ENCODE measurements around the gene SEMA4B. TPM values are rescaled to one million over a fixed set of nuclear protein-coding genes. Genes with fewer than 3 reads are reported as not detected.

SEMA4B gene
- total RNA-seq, 1 experiment from 2014 or later: 38.6 TPM

DNA sequence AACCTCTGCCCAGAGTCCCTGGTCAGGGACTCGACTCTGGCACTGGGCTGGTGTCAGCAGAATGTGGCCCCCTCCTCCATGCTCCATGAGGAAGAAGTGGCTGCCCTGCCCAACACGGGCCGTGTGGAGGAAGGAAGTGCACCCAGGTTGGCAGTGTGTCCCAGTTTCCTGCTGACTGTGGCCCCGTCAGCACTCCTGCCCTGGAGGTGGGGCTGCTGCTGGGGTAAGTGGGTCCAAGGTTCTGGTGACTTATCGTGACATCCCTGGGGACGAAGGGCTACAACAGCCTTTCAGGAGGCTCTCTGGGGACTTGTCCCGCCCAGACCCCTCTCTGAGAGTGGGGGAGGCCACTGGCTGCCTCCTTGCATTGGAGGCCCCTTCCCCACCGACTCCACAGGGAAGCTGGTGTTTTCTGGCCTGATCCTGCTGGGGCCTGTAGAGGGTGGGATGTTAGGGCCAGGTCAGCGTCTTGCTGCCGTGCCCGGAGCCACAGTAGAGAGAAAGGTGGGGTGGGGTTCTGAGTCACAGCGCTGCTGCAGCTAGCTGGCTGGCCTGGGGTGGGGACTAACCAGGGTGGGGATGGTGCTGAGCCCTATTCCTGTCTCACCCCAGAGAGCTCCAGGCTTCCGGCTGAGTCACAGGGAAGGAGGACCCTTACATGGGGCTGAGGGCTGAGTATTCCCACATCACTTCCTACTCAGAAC lies 10.5 kb downstream of the SEMA4B start:
- Mint-ChIP-seq H3K36me3 (ENCODE audit: insufficient read depth, unreplicated experiment) (peaks cover 39% of the 10 kb centered on the region), H3K27me3 (ENCODE audit: insufficient read depth, unreplicated experiment) (no peaks in the 10 kb centered on the region), H3K27ac (ENCODE audit: low read depth, unreplicated experiment) (peak overlapping the region; percentile 91), H3K4me3 (ENCODE audit: unreplicated experiment) (peak overlapping the region; percentile 61), H3K9me3 (ENCODE audit: unreplicated experiment) (no peaks in the 10 kb centered on the region), H3K4me1 (ENCODE audit: insufficient read depth, unreplicated experiment) (peaks cover 43% of the 10 kb centered on the region)
- BruUV-seq (replicated peaks): no TSS peak
- POLR2A ChIA-PET: interaction anchor here (0.7 to 7.0 kb wide), 12 partner anchors 9 to 1122 kb away, joined by 3 to 99 read pairs (median 4); partner anchors contain the start of genes CIB1, GDPGP1, NGRN and SEMA4B
- CTCF ChIA-PET: interaction anchor here (0.7 to 5.6 kb wide), 4 partner anchors 20 to 729 kb away, joined by 4 to 40 read pairs (median 16); partner anchors contain the start of genes CIB1 and GDPGP1
- intact Hi-C loops (cut with micrococcal nuclease): loop anchor here (2.0 kb wide), 1 partner anchor 27 kb away; no protein-coding TSS in a partner anchor
- DNase-seq (ENCODE audit: unreplicated experiment): peak; percentile 93
- TF ChIP-seq, protein P1, sequence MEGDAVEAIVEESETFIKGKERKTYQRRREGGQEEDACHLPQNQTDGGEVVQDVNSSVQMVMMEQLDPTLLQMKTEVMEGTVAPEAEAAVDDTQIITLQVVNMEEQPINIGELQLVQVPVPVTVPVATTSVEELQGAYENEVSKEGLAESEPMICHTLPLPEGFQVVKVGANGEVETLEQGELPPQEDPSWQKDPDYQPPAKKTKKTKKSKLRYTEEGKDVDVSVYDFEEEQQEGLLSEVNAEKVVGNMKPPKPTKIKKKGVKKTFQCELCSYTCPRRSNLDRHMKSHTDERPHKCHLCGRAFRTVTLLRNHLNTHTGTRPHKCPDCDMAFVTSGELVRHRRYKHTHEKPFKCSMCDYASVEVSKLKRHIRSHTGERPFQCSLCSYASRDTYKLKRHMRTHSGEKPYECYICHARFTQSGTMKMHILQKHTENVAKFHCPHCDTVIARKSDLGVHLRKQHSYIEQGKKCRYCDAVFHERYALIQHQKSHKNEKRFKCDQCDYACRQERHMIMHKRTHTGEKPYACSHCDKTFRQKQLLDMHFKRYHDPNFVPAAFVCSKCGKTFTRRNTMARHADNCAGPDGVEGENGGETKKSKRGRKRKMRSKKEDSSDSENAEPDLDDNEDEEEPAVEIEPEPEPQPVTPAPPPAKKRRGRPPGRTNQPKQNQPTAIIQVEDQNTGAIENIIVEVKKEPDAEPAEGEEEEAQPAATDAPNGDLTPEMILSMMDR (IDR thresholded peaks at IDR 0.05; ENCODE audit: unreplicated experiment): no peak

DNA sequence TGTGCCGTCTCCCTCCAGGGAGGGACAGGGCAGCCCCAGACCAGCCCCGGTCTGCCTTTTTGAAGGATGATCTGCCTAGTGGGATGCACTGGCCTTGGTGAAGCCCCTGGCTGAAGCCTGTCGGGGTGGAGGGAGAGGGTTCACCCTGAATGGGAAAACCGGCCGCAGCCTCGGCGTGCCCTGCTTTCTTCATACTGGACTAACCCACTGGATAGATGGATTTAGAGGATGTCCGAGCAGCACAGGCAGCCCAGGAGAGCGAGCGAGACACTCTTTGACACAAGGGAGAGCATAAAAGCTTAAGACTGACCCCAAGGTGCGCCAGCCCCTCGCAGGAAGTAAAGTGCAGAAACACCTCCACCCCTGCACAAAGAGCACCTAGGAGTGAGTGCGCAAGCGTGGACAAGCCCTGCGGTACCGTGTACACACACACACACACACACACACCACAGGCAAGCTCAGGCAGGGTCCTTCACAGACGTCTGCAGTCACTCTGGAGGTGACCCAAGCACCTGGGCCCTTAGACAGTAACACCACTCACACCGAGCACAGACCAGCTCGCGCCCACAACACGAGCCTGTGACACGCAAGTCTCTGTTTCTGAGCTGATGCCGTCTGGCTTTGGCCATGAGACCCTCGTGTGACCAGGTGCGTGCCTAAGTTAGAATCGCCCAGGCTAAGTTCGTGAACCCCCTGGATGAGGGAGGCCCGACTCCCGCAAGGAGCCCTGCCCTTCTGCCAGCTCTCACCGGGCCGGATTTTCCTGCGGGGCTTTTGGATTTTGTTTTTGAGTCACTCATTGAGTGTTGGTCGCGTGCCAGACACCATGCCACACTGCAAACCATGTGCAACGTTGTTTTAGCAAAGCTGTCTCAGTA lies 11.3 kb downstream of the SEMA4B start:
- BruUV-seq (replicated peaks): no TSS peak
- POLR2A ChIA-PET: interaction anchor here (0.5 to 7.0 kb wide), 20 partner anchors 8 to 1123 kb away, joined by 3 to 99 read pairs (median 4); partner anchors contain the start of genes AP3S2, CIB1, GDPGP1 and NGRN
- TF ChIP-seq, protein P1 (IDR thresholded peaks at IDR 0.05; ENCODE audit: unreplicated experiment): no peak

DNA sequence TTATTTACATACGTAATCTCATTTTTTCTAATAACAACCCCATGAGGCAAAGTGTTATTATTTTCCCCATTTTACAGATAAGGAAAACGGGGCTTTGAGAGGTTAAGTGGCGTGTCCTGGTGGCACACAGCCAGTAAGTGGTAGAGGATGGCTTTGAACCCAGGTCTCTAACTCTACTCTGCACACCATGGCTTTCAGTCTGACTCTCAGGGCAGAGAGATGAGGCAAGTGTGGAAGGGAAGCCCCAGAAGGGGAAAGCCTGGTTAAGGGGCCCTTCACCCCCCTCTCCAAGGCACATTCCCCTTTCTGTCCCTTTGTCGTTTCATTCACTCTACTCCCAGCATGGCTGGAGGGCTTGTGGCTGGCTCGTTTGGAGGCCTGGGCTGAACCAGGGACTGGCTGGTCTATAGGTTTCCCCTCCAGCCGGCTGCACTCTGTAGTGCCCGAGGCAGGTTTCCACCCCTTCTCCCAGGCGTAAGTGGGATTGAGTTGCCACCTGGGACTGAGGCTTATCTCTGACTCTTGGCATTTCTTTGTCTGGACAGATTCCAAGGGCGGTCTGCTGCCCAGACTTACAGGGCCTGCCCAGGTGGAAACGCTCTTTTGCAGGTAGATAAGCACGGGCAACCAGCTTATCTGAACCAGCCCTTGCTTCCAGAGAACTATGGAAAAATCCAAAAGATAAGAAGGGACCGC lies 12.1 kb downstream of the SEMA4B start:
- peak; percentile 34 for DNase-seq (ENCODE audit: unreplicated experiment)
- intact Hi-C loops (cut with micrococcal nuclease): loop anchor here (2.0 kb wide), 1 partner anchor 28 kb away; no protein-coding TSS in a partner anchor
- H3K4me3 Mint-ChIP-seq (ENCODE audit: unreplicated experiment): no peak overlapping the region
- no peaks in the 10 kb centered on the region for H3K27me3 Mint-ChIP-seq (ENCODE audit: insufficient read depth, unreplicated experiment)
- ChIA-PET CTCF (interaction anchor here (0.6 to 5.6 kb wide), 12 partner anchors 8 to 80 kb away, joined by 3 to 40 read pairs (median 6); partner anchors contain the start of genes CIB1, GDPGP1 and SEMA4B), POLR2A (interaction anchor here (0.5 to 7.0 kb wide), 14 partner anchors 9 to 210 kb away, joined by 3 to 99 read pairs (median 5); partner anchors contain the start of genes CIB1, GDPGP1, NGRN and SEMA4B)
- H3K36me3 Mint-ChIP-seq (ENCODE audit: insufficient read depth, unreplicated experiment): peaks cover 34% of the 10 kb centered on the region
- H3K27ac Mint-ChIP-seq (ENCODE audit: low read depth, unreplicated experiment): peak overlapping the region; percentile 91
- H3K9me3 Mint-ChIP-seq (ENCODE audit: unreplicated experiment): no peaks in the 10 kb centered on the region
- TF ChIP-seq, protein P1 (IDR thresholded peaks at IDR 0.05; ENCODE audit: unreplicated experiment): no peak
- peaks cover 43% of the 10 kb centered on the region for H3K4me1 Mint-ChIP-seq (ENCODE audit: insufficient read depth, unreplicated experiment)
- BruUV-seq (replicated peaks): no TSS peak

More for the DNA sequence above, 11.3 kb downstream of the SEMA4B start:
- Mint-ChIP-seq H3K4me1 (ENCODE audit: insufficient read depth, unreplicated experiment) (peaks cover 43% of the 10 kb centered on the region), H3K27me3 (ENCODE audit: insufficient read depth, unreplicated experiment) (no peaks in the 10 kb centered on the region), H3K9me3 (ENCODE audit: unreplicated experiment) (no peaks in the 10 kb centered on the region), H3K36me3 (ENCODE audit: insufficient read depth, unreplicated experiment) (peaks cover 38% of the 10 kb centered on the region), H3K4me3 (ENCODE audit: unreplicated experiment) (peak overlapping the region; percentile 61), H3K27ac (ENCODE audit: low read depth, unreplicated experiment) (peak overlapping the region; percentile 91)
- peak; percentile 93 for DNase-seq (ENCODE audit: unreplicated experiment)
- CTCF ChIA-PET: interaction anchor here (0.6 to 5.6 kb wide), 7 partner anchors 9 to 314 kb away, joined by 3 to 40 read pairs (median 8); partner anchors contain the start of genes CIB1 and GDPGP1
- intact Hi-C loops (cut with micrococcal nuclease): loop anchor here (2.0 kb wide), 1 partner anchor 28 kb away; no protein-coding TSS in a partner anchor

Data from MCF 10A (cell line).